ENCODE data around the gene LAMB3. TPM values are rescaled to one million over a fixed set of nuclear protein-coding genes. Genes with fewer than 3 reads are reported as not detected.

Gene LAMB3
- total RNA-seq, 1 donor from 2014 or later = not detected

- Histone ChIP-seq H3K4me2 (no peak overlapping the region), H4K20me1 (ENCODE audit: low read depth) (no peaks in the 10 kb centered on the region), H3K79me2 (ENCODE audit: low read depth) (no peaks in the 10 kb centered on the region), H3K27me3 (no peaks in the 10 kb centered on the region), H3K36me3 (no peaks in the 10 kb centered on the region), H3K4me1 (peaks cover 4% of the 10 kb centered on the region), H3K4me3 (no peak overlapping the region), H2AFZ (replicated peaks) (no peak overlapping the region), H3F3A (ENCODE audit: low read depth) (no peaks in the 10 kb centered on the region), H3K27ac (no peak overlapping the region), H3K9ac (no peak overlapping the region), H3K9me3 (ENCODE audit: low read depth) (no peaks in the 10 kb centered on the region)
- H3K36me3 Mint-ChIP-seq = no peaks in the 10 kb centered on the region
- H3K9me3 Mint-ChIP-seq = no peaks in the 10 kb centered on the region
- no peak for DNase-seq (ENCODE audit: low spot score)
- peaks cover 32% of the 10 kb centered on the region for H3K4me1 Mint-ChIP-seq
- H3K27me3 Mint-ChIP-seq (ENCODE audit: insufficient read depth, low read depth) = peaks cover 8% of the 10 kb centered on the region
- peak overlapping the region; percentile 83 for H3K27ac Mint-ChIP-seq
- H3K4me3 Mint-ChIP-seq = no peak overlapping the region
- TF ChIP-seq EZH2 (IDR thresholded peaks at IDR 0.05) (no peak), EZH2phosphoT487 (IDR thresholded peaks at IDR 0.05) (no peak), CTCF (IDR thresholded peaks at IDR 0.05) (no peak)
Observed at GRCh38 chr1:209652873-209653401, 712 bp upstream of the LAMB3 start.

GRCh38 chr1:209651138-209651587 is 1.1 kb downstream of the LAMB3 start:
- H3K9me3 ChIP-seq (ENCODE audit: low read depth) = no peaks in the 10 kb centered on the region
- Mint-ChIP-seq H3K27ac (peak overlapping the region; percentile 65), H3K9me3 (no peaks in the 10 kb centered on the region), H3K27me3 (ENCODE audit: insufficient read depth, low read depth) (peaks cover 9% of the 10 kb centered on the region), H3K36me3 (no peaks in the 10 kb centered on the region), H3K4me1 (peaks cover 33% of the 10 kb centered on the region), H3K4me3 (no peak overlapping the region)
- no peak overlapping the region for H3K4me2 ChIP-seq
- peaks cover 4% of the 10 kb centered on the region for H3K4me1 ChIP-seq
- no peak overlapping the region for H3K4me3 ChIP-seq
- no peaks in the 10 kb centered on the region for H3K36me3 ChIP-seq
- no peak overlapping the region for H2AFZ ChIP-seq (replicated peaks)
- TF ChIP-seq EZH2 (IDR thresholded peaks at IDR 0.05) (no peak), CTCF (IDR thresholded peaks at IDR 0.05) (no peak), EZH2phosphoT487 (IDR thresholded peaks at IDR 0.05) (no peak)
- no peaks in the 10 kb centered on the region for H3K79me2 ChIP-seq (ENCODE audit: low read depth)
- H3K27me3 ChIP-seq = no peaks in the 10 kb centered on the region
- no peaks in the 10 kb centered on the region for H3F3A ChIP-seq (ENCODE audit: low read depth)
- no peak overlapping the region for H3K9ac ChIP-seq
- no peak overlapping the region for H3K27ac ChIP-seq
- no peak for DNase-seq (ENCODE audit: low spot score)
- no peaks in the 10 kb centered on the region for H4K20me1 ChIP-seq (ENCODE audit: low read depth)

GRCh38 chr1:209650454-209650853 is 1.8 kb downstream of the LAMB3 start:
- H3K4me1 ChIP-seq = peaks cover 4% of the 10 kb centered on the region
- no peak overlapping the region for H3K9ac ChIP-seq
- no peaks in the 10 kb centered on the region for H3K9me3 Mint-ChIP-seq
- no peaks in the 10 kb centered on the region for H3K79me2 ChIP-seq (ENCODE audit: low read depth)
- TF ChIP-seq EZH2 (IDR thresholded peaks at IDR 0.05) (no peak), CTCF (IDR thresholded peaks at IDR 0.05) (no peak), EZH2phosphoT487 (IDR thresholded peaks at IDR 0.05) (no peak)
- no peak overlapping the region for H3K27ac ChIP-seq
- no peak overlapping the region for H3K4me3 ChIP-seq
- no peak overlapping the region for H2AFZ ChIP-seq (replicated peaks)
- no peaks in the 10 kb centered on the region for H3K27me3 ChIP-seq
- no peaks in the 10 kb centered on the region for H4K20me1 ChIP-seq (ENCODE audit: low read depth)
- H3K4me3 Mint-ChIP-seq = no peak overlapping the region
- no peaks in the 10 kb centered on the region for H3K9me3 ChIP-seq (ENCODE audit: low read depth)
- no peaks in the 10 kb centered on the region for H3K36me3 ChIP-seq
- DNase-seq (ENCODE audit: low spot score) = no peak
- H3K27ac Mint-ChIP-seq = no peak overlapping the region
- no peaks in the 10 kb centered on the region for H3K36me3 Mint-ChIP-seq
- peaks cover 9% of the 10 kb centered on the region for H3K27me3 Mint-ChIP-seq (ENCODE audit: insufficient read depth, low read depth)
- no peak overlapping the region for H3K4me2 ChIP-seq
- no peaks in the 10 kb centered on the region for H3F3A ChIP-seq (ENCODE audit: low read depth)
- peaks cover 37% of the 10 kb centered on the region for H3K4me1 Mint-ChIP-seq
